ENCODE data around the gene TMCO4. TPM values are rescaled to one million over a fixed set of nuclear protein-coding genes. Genes with fewer than 3 reads are reported as not detected.

The TMCO4 gene
- total RNA-seq, 4 donors from 2014 or later: 19.0 to 26.6 (median 20.7) TPM

DNA sequence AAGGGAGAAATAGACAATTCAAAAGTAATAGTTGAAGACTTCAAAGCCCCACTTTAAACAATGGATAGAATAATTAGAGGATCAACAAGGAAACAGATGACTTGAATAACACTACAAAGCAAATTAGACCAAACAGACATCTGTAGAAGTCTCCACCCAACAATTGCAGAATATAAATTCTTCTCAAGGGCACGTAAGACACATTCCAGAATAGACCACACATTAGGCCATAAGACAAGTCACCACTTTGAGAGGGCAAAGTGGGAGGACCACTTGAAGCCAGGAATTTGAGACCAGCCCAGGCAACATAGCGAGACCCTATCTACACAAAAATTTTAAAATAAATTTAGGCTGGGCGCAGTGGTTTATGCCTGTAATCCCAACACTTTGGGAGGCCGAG is 35.9 kb upstream of the TMCO4 start:
- DNase-seq (ENCODE audit: low spot score) (no peak), ATAC-seq (ENCODE audit: low FRiP score) (no peak)
- TF ChIP-seq, protein P1, sequence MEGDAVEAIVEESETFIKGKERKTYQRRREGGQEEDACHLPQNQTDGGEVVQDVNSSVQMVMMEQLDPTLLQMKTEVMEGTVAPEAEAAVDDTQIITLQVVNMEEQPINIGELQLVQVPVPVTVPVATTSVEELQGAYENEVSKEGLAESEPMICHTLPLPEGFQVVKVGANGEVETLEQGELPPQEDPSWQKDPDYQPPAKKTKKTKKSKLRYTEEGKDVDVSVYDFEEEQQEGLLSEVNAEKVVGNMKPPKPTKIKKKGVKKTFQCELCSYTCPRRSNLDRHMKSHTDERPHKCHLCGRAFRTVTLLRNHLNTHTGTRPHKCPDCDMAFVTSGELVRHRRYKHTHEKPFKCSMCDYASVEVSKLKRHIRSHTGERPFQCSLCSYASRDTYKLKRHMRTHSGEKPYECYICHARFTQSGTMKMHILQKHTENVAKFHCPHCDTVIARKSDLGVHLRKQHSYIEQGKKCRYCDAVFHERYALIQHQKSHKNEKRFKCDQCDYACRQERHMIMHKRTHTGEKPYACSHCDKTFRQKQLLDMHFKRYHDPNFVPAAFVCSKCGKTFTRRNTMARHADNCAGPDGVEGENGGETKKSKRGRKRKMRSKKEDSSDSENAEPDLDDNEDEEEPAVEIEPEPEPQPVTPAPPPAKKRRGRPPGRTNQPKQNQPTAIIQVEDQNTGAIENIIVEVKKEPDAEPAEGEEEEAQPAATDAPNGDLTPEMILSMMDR (IDR thresholded peaks at IDR 0.05): no peak

DNA sequence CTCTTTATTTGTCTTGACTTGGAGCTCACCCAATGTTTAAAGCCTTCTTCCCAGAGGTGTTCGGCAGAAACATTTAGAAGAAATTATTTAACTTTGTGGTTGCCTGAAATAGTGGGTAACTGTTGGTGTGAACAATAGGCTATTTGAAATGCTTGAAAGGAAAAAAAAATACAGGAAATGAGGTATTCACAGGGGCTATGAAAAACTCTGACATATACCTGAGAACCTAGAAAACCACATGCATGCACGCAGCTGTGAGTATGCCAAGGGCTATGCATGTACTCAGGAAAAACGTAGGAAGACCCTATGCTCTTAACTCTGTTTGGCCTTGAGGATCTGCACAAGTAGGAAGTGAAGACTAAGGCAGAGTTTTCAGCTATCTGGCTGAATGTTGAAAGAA is 31.7 kb upstream of the TMCO4 start:
- no peak for ATAC-seq (ENCODE audit: low FRiP score)
- DNase-seq (ENCODE audit: low spot score): no peak
- TF ChIP-seq, protein P1 (IDR thresholded peaks at IDR 0.05): no peak

DNA sequence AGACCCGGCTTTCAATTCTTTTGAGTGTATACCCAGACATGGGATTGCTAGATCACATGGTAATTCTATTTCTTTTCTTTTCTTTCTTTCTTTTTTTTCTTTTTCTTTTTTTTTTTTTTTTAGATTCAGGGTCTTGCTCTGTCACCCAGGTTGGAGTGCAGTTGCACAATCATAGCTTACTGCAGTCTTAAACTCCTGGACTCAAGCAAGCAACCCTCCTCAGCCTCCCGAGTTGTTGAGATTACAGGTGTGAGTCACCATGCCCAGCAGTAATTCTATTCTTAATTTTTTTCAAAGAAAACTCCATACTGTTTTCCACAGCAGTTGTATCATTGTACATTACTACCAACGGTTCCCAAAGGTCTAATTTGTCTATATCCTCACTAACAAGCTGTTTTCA is 28.8 kb upstream of the TMCO4 start:
- TF ChIP-seq, protein P1 (IDR thresholded peaks at IDR 0.05): no peak
- DNase-seq (ENCODE audit: low spot score): no peak

DNA sequence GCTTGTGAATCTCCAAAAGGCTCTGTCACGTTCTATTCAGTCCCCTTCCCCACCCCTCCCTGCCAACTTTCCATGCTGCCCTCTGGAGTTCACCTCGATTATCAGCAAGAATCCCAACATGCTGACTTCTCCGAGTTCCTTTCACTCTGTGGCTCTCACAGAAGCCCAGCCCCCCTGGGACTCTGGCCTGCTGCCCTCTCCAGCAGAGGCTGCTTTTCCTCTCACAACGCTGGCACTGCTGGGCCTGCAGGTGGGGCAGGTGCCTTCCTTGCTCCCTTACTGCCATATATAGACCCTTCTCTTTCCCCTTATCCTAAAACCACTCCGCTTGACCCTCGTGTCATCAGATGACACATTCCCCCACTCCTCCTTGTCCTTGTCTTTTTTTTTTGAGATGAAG is 25.6 kb upstream of the TMCO4 start:
- TF ChIP-seq, protein P1 (IDR thresholded peaks at IDR 0.05): no peak
- DNase-seq (ENCODE audit: low spot score) (no peak), ATAC-seq (ENCODE audit: low FRiP score) (no peak)

More for the DNA sequence above, 28.8 kb upstream of the TMCO4 start:
- no peak for ATAC-seq (ENCODE audit: low FRiP score)

DNA sequence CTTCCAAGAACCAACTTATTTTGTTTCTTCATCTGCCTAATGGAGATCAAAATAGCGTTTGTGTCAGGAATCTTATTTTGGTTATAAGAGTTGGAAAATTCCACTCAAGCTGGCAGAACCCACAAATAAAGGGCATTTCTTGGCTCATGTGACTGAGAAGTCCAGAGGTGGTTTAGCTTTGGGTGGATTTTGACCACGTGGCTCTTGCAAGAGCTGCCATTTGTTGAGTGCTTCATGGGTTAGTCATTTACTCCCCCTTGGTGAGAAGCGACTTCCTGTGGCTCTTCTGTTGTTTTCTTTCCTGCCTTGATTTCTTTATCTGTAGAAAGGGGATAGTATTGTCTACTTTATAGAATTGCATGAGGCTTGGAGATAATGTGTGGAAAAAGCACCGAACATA is 24.8 kb upstream of the TMCO4 start:
- TF ChIP-seq, protein P1 (IDR thresholded peaks at IDR 0.05): no peak
- ATAC-seq (ENCODE audit: low FRiP score) (no peak), DNase-seq (ENCODE audit: low spot score) (no peak)

DNA sequence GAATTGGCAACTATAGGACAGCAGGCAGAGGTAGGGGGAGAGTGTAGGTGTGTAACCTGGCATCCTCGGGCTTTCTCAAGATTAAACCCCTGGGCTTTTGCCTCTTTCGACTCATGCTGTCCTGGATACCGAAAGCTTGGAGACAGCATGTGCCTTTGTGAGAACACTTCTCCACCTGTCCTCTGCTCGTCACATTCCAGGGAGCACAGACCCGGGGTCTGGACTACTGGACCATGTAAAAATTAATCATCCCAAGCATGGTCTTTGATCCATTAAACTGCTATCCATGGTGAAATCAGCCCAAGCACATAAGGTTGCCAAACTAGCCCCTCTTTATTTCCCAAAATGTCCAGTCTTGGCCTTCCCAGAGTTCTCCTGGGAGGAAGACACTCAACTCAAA is 24.3 kb upstream of the TMCO4 start:
- TF ChIP-seq, protein P1 (IDR thresholded peaks at IDR 0.05): no peak
- ATAC-seq (ENCODE audit: low FRiP score) (no peak), DNase-seq (ENCODE audit: low spot score) (no peak)

DNA sequence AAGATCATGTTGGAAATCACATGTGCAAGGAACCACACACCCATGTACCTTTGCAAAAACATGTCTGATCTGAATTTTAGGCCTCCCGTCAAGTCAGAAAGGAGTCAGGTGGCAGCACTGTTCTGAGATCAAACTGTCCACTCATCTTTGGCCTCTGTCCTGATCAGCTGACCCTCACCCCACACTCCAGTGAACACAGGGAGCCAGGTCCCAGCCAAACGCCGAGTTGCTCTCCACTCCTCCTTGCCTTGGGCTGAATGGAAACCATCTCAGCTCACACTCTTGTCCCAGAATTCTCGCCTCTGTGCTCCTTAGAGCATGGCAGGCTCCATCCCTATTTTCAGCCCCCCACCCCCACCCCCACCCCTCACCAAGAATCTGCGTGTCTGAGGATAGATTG is 20.0 kb upstream of the TMCO4 start:
- TF ChIP-seq, protein P1 (IDR thresholded peaks at IDR 0.05): no peak
- DNase-seq (ENCODE audit: low spot score) (no peak), ATAC-seq (ENCODE audit: low FRiP score) (no peak)
